CD4-positive, alpha-beta T cell treated with Interleukin-10 for 1 hour (primary cell): Measurements from ENCODE around the gene TATDN3.
"Not testable (repeated sequence)": the region's sequence is repeated elsewhere in the genome, so short reads cannot be mapped to it uniquely, and the experiment has no call there.

Source experiments
- DNase-seq: peaks from one replicate; pipeline ENCODE4 v3.0.0-alpha.2; 2020

The TATDN3 gene

GRCh38 chr1:212777151-212777550 lies 14.5 kb upstream of the TATDN3 start:
- no peak for DNase-seq

DNA sequence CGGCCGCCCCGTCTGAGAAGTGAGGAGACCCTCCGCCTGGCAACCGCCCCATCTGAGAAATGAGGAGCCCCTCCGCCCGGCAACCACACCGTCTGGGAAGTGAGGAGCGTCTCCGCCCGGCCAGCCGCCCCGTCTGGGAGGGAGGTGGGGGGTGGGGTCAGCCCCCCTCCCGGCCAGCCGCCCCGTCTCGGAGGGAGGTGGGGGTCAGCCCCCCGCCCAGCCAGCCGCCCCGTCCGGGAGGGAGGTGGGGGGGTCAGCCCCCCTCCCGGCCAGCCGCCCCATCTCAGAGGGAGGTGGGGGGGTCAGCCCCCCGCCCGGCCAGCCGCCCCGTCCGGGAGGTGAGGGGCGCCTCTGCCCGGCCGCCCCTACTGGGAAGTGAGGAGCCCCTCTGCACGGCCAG lies 12.6 kb upstream of the TATDN3 start:
- DNase-seq = not testable (repeated sequence)

- no peak for DNase-seq
These were observed 10.9 kb upstream of the TATDN3 start for GRCh38 chr1:212780759-212781158.

GRCh38 chr1:212781225-212781624 lies 10.5 kb upstream of the TATDN3 start:
- DNase-seq = no peak

GRCh38 chr1:212782422-212783154 lies 9.1 kb upstream of the TATDN3 start:
- DNase-seq = peak; percentile 46

DNA sequence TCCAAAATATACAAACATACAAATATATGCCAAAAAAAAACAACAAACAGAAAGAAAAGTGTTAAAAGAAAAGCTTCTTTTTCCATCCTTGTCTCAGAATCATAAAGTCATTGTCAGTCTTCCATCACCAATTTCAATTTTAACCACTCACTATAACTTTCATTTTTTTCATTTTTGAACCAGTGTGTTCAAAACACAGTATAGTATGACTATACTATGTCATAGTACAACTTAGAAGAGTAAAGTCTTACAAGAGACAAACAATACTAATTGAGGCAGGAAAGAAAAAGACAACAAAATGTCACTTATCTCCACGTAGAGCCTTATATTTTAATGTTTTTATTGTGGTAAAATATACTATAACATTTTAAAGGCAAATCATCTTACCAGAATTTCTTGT lies 7.7 kb upstream of the TATDN3 start:
- no peak for DNase-seq

DNA sequence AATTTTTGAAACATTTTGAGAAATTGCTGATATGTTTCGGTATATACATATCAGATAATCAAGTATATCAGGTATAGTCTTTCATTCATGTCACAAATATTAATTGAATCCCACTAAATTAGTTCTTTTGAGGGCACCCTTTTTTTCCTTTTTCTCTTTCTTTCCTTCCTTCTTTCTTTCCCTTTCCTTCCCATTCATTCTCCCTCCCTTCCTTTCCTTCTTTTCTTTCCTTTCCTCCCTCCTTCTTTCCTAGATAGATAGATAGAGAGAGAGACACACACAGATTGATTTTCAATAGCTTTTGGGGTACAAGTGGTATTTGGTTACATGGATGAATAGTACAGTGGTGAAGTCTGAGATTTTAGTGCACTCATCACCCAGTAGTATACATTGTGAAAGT lies 5.8 kb upstream of the TATDN3 start:
- DNase-seq = no peak

DNA sequence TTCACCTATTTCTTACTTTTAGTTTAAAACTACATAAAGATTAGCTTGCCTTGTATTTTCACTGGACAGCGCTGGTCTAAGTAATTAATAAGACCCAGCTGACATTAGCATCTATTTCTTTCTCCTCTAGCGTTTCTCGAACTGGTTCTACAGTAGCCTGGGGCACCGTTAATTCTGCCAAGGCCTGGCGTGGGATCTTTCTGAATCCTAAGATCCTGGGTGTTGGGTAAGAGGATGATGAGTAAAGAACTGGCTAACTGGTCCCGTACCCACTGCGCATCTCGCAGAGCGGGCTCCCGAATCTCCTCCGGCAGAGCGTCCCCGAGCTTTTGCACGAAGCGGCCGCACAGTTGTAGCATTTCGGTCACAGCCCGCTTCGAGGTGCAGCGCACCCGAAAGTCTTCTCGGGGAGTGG lies 426 bp upstream of the TATDN3 start:
- DNase-seq = no peak

GRCh38 chr1:212792396-212792908 lies 758 bp downstream of the TATDN3 start:
- no peak for DNase-seq

GRCh38 chr1:212794561-212795014 lies 2.9 kb downstream of the TATDN3 start:
- DNase-seq = peak; percentile 40

DNA sequence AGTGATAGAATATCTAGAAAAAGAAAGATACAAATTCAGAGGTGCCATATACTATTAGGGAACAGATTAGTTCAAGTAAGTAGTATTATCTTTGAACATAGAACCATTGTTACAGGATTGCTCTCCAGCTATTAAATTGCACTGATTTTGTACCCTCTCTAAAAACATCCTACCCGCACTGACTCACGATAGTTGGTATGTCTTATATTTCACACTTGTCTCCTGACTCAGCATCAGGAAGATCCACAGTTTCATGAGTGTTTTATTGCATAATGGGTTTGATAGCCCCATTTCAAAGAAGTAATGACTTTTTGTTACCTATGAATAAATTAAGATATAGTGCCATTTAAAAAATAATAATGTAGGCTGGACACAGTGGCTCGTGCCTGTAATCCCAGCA lies 6.0 kb downstream of the TATDN3 start:
- no peak for DNase-seq

DNA sequence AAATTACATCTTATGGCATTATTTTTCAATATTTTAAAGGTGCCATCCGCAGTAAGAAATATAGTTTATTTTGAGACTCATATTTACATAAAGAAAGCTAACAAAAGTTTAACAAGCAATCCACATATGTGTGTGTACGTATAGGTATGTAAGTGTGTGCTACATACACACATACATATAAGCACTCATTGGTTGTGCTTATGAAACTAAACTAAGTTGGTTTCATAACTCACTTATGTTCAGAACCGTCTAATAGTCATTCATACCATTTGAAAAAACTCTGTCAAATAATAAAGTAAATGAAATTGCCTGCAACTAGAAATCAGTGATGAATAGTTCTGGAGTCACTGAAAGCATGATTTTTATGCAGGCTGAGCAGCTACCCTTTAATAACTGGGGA lies 14.1 kb downstream of the TATDN3 start:
- DNase-seq = no peak

DNA sequence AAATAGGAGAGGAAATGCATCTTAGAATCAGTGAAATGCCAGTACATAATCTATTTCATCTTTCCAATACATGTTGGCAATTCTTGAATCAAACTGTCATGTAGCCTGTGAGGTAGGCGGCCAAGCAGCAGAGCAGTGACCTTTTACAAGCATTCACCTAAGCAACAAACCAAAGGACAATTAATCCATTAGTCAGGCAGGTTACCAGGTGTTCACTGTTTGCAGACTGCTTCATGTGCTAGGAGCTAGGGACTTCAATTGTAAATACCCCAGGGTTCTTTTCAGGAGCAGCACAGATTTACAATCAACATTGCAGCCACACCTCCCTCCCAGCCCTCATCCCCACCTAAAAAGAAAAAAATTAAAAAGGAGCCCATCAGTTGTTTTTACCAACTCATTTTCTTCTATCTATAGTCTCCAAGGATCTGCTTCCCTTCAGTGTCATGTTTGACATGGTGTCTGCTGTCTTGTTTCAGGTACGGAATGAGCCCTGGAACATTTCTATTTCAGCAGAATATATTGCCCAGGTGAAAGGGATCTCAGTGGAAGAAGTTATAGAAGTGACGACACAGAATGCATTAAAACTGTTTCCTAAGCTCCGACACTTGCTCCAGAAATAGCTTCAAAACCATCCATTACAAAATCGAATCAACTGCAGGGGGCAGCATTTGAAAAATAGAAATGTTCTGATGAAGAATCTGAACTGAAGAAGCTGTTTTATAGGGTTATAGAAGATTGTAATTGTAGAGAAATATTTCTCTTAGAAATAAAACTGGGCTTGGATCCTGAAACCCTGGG lies 23.0 kb downstream of the TATDN3 start:
- peak; percentile 26 for DNase-seq

GRCh38 chr1:212816567-212817278 lies 25.0 kb downstream of the TATDN3 start:
- no peak for DNase-seq

GRCh38 chr1:212819726-212820125 lies 28.0 kb downstream of the TATDN3 start:
- DNase-seq = no peak

DNA sequence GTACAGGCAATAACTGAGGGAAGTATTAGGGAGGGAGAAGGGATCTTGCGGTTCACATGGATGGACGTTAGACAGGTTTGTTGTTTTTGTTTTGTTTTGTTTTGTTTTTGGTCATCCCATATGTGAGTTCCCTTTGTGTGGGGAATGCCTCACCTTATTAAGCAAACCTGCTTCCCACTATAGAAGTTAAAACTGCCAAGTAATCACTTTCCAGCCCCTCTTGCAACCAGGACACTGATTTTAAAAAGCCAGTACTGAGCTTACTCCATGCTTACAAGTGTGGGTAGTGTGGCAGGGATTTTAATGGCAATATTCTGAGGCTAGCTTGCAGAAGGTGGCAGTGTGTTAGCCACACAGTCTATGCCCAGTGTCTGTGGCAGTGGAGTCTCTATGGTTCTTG lies 29.3 kb downstream of the TATDN3 start:
- DNase-seq = no peak

GRCh38 chr1:212822956-212823355 lies 31.3 kb downstream of the TATDN3 start:
- DNase-seq = no peak

DNA sequence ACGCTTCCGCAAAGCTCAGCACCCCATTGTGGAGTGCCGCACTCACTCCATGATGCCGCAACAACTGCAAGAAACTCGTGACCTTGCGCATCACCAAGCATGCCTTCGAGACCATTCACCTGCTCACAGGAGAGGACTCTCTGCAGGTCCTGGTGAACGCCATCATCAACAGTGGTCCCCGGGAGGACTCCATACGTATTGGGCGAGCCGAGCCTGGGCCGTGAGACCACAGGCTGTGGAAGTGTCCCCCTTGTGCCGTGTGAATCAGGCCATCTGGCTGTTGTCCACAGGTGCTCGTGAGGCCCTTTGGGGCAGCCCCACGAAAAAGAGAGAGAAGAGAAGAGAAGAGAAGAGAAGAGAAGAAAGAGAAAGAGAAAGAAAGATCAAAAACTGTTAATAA lies 32.5 kb downstream of the TATDN3 start:
- DNase-seq = no peak

DNA sequence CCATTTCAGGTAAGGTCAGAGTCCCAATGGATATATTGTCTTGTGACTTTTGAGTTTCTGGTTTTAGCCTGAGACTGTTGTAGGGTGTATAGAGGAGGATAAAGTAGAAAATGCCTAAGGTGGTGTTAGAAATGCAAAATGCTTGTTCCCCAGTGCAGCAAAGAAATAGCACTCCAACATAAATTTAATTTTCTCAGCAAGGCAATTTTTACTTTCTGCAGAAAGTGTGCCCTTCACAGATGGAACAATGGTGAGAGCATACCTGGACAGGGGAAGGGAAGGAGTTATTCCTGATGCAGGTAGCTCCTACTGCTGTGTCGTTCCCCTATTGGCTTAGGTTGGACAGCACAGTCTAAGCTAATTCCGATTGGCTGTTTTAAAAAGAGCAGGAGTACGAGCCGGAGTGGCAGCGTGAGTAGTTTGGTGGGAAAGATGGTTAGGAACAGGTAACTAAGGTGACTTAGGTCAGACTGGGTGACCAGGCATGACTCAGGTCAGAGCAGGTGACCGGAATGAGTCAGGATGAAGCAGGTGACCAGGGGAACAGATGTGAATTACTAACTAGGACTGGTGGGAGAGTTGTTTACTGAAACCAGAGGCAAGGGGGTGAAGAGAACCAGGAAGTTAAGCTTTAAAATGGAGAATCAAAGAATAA lies 34.2 kb downstream of the TATDN3 start:
- no peak for DNase-seq

DNA sequence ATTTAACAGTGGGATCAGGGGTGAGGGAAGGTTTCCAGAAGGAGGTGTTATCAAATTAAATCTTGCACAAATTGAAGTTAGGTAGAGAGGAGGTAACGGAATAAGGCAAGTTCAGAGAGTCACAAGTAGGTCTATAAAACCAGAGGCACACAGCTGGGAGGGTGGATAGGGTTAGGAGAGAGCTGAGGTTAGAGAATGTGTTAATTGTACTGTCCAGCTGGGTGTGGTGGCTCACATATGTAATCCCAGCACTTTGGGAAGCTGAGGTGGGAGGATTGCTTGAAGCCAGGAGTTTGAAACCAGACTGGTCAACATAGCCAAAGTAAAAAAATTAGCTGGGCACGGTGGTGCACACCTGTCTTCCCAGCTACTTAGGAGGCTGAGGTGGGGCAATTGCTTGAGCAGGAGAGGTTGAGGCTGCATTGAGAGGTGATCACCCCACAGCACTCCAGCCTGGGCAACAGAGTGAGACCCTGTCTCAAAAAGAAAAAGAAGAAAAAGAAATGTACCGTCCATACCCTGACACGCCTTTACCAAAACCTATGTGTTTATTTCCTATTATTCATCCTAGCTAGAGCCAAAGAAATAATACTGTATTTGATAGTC lies 35.6 kb downstream of the TATDN3 start:
- DNase-seq = no peak

- DNase-seq = no peak
These were observed 36.2 kb downstream of the TATDN3 start for GRCh38 chr1:212827831-212828278.

GRCh38 chr1:212828395-212828794 lies 36.7 kb downstream of the TATDN3 start:
- no peak for DNase-seq
